T-helper 2 cell (primary cell): ENCODE measurements around the gene CDKN1B.

ENCODE experiments used
- DNase-seq, 5 experiments: peaks; one replicate each; pipeline versions ENCODE4 v3.0.0 to v3.0.0-alpha.2; 2012 to 2022

CDKN1B gene

GRCh38 chr12:12701457-12701856 is 15.7 kb upstream of the CDKN1B start:
- DNase-seq, result no peak

GRCh38 chr12:12704593-12705230 is 12.5 kb upstream of the CDKN1B start:
- peak in 1 of 5 experiments; percentile 71 for DNase-seq

GRCh38 chr12:12705838-12706520 is 11.2 kb upstream of the CDKN1B start:
- DNase-seq, result peak in 4 of 5 experiments; percentile 39 to 93 (median 58)

GRCh38 chr12:12713932-12714275 is 3.3 kb upstream of the CDKN1B start:
- DNase-seq, result no peak

GRCh38 chr12:12714276-12715021 is 2.7 kb upstream of the CDKN1B start:
- DNase-seq, result peak in 4 of 5 experiments; percentile 14 to 92 (median 54)

GRCh38 chr12:12715128-12715458 is 2.1 kb upstream of the CDKN1B start:
- DNase-seq, result peak in 1 of 5 experiments; percentile 15

- DNase-seq, result peak in 3 of 5 experiments; percentile 10 to 81 (median 19)
Observed at GRCh38 chr12:12715459-12716150, 1.6 kb upstream of the CDKN1B start.

- DNase-seq, result peak in 1 of 5 experiments; percentile 56
Observed at GRCh38 chr12:12716151-12716792, 896 bp upstream of the CDKN1B start.

- DNase-seq, result peak in 3 of 5 experiments; percentile 4 to 45 (median 8)
Observed at GRCh38 chr12:12717586-12718380, 615 bp downstream of the CDKN1B start.

GRCh38 chr12:12718381-12718759 is 1.2 kb downstream of the CDKN1B start:
- no peak for DNase-seq

- DNase-seq, result peak in 1 of 5 experiments; percentile 73
Observed at GRCh38 chr12:12718853-12719252, 1.7 kb downstream of the CDKN1B start.

GRCh38 chr12:12719496-12719895 is 2.3 kb downstream of the CDKN1B start:
- peak in 1 of 5 experiments; percentile 60 for DNase-seq

- peak in 1 of 5 experiments; percentile 53 for DNase-seq
Observed at GRCh38 chr12:12720052-12720451, 2.9 kb downstream of the CDKN1B start.

- no peak for DNase-seq
Observed at GRCh38 chr12:12720672-12721161, 3.5 kb downstream of the CDKN1B start.

GRCh38 chr12:12721176-12721751 is 4.1 kb downstream of the CDKN1B start:
- DNase-seq, result peak in 2 of 5 experiments; percentile 27 to 65

GRCh38 chr12:12721814-12722434 is 4.8 kb downstream of the CDKN1B start:
- no peak for DNase-seq

- peak in 2 of 5 experiments; percentile 22 to 71 for DNase-seq
Observed at GRCh38 chr12:12722435-12723148, 5.4 kb downstream of the CDKN1B start.

- peak in 1 of 5 experiments; percentile 47 for DNase-seq
Observed at GRCh38 chr12:12723149-12723680, 6.0 kb downstream of the CDKN1B start.

GRCh38 chr12:12723681-12724420 is 6.7 kb downstream of the CDKN1B start:
- DNase-seq, result peak in 4 of 5 experiments; percentile 19 to 64 (median 27)
